SK-N-SH (cell line): ENCODE results near the gene MRPL14. TPM values are rescaled to one million over a fixed set of nuclear protein-coding genes. Genes with fewer than 3 reads are reported as not detected.

Experiments
- CTCF ChIA-PET: fragments of 300-600, 350-600 bp; formaldehyde crosslinking; extraction: SDS; loops from one replicate; lab custom pipeline; 2021; lab: Yijun Ruan, JAX
- POLR2A ChIA-PET: fragments of 350-600 bp; sonication (Branson Sonifier 250); formaldehyde crosslinking; extraction: SDS; loops from one replicate; lab custom pipeline; 2020; ENCODE audit warnings: antibody characterized with exemption, inconsistent platforms; lab: Yijun Ruan, JAX
- DNase-seq: peaks from one replicate; pipeline ENCODE4 v3.0.0; 2012
- H2AFZ ChIP-seq: fragments of 200-600 bp; sonication (generic); 2 replicates; pipeline ENCODE4 v1.8.1; 2016; ENCODE audit warnings: antibody characterized with exemption, mild to moderate bottlenecking, low read depth
- H3F3A ChIP-seq: fragments of 200-600 bp; sonication (generic); replicated peaks from 2 replicates; pipeline ENCODE3; 2016; ENCODE audit warnings: antibody characterized with exemption, mild to moderate bottlenecking; ENCODE audit not compliant: insufficient read depth
- H3K27ac ChIP-seq, 2 experiments: fragments of 200-500 bp in 1 of 2; fragments of 200-600 bp in 1 of 2; sonication (Bioruptor generic) in 1 of 2; sonication (generic), shearing (Covaris generic) in 1 of 2; 2 replicates each; pipeline versions ENCODE4 v1.5.1 to v1.6.1; 2014 to 2016; ENCODE audit warnings: low read depth in 2 of 2, inconsistent platforms in 1 of 2, low read length in 1 of 2, mild to moderate bottlenecking in 1 of 2, mixed read lengths in 1 of 2
- H3K27me3 ChIP-seq: fragments of 200-600 bp; sonication (generic), shearing (Covaris generic); 2 replicates; pipeline ENCODE4 v1.6.1; 2016; ENCODE audit warnings: mixed run types; ENCODE audit not compliant: insufficient read depth
- H3K36me3 ChIP-seq, 2 experiments: fragments of 200-500 bp in 1 of 2; fragments of 200-600 bp in 1 of 2; sonication (Bioruptor generic) in 1 of 2; sonication (generic) in 1 of 2; replicated peaks in 1 of 2; 2 replicates each; pipeline versions ENCODE3 to v1.5.1; 2014 to 2016; ENCODE audit warnings: low read length in 1 of 2, mild to moderate bottlenecking in 1 of 2; ENCODE audit not compliant: insufficient read depth in 2 of 2, control insufficient read depth in 1 of 2
- H3K4me1 ChIP-seq, 2 experiments: fragments of 200-500 bp in 1 of 2; fragments of 200-600 bp in 1 of 2; sonication (Bioruptor generic) in 1 of 2; sonication (generic), shearing (Covaris generic) in 1 of 2; 2 replicates each; pipeline versions ENCODE4 v1.5.1 to v1.6.1; 2014 to 2016; ENCODE audit warnings: low read depth in 1 of 2, low read length in 1 of 2, mixed run types in 1 of 2; ENCODE audit not compliant: insufficient read depth in 2 of 2, control insufficient read depth in 1 of 2
- H3K4me2 ChIP-seq: fragments of 200-600 bp; sonication (generic), shearing (Covaris generic); 2 replicates; pipeline ENCODE4 v1.6.1; 2017; ENCODE audit warnings: mixed run types
- H3K4me3 ChIP-seq, 2 experiments: fragments of 200-500 bp in 1 of 2; fragments of 200-600 bp in 1 of 2; sonication (Bioruptor generic) in 1 of 2; sonication (generic), shearing (Covaris generic) in 1 of 2; 2 replicates each; pipeline versions ENCODE4 v1.5.1 to v1.8.1; 2014 to 2016; ENCODE audit warnings: low read depth in 2 of 2, inconsistent platforms in 1 of 2, low read length in 1 of 2, mild to moderate bottlenecking in 1 of 2, mixed read lengths in 1 of 2, moderate library complexity in 1 of 2
- H3K79me2 ChIP-seq: fragments of 200-600 bp; sonication (generic); 2 replicates; pipeline ENCODE4 v1.8.1; 2017; ENCODE audit warnings: mild to moderate bottlenecking; ENCODE audit not compliant: insufficient read depth
- H3K9ac ChIP-seq: fragments of 200-600 bp; sonication (generic); 2 replicates; pipeline ENCODE4 v1.6.1; 2017; ENCODE audit warnings: mixed run types
- H3K9me2 ChIP-seq: fragments of 200-600 bp; sonication (generic); 2 replicates; pipeline ENCODE4 v1.6.1; 2017; ENCODE audit warnings: mixed run types
- H3K9me3 ChIP-seq: fragments of 200-600 bp; sonication (generic); 2 replicates; pipeline ENCODE4 v1.6.1; 2017; ENCODE audit warnings: mixed run types, mild to moderate bottlenecking, moderate library complexity
- H4K20me1 ChIP-seq: fragments of 200-600 bp; sonication (generic); 2 replicates; pipeline ENCODE4 v1.6.1; 2017; ENCODE audit warnings: mild to moderate bottlenecking, mixed run types; ENCODE audit not compliant: insufficient read depth
- CTCF ChIP-seq: fragments of 200-600 bp; sonication (generic); IDR thresholded peaks from 2 replicates; pipeline ENCODE4 v1.6.1; 2017; ENCODE audit warnings: antibody characterized with exemption, mild to moderate bottlenecking, moderate library complexity
- ELF1 ChIP-seq: IDR thresholded peaks from 2 replicates; pipeline ENCODE4 v1.4.0; 2012
- EP300 ChIP-seq, 2 experiments: IDR thresholded peaks; 2 replicates each; pipeline versions ENCODE4 v1.4.0 to v1.6.1; 2012; ENCODE audit warnings: borderline replicate concordance in 1 of 2, low read depth in 1 of 2, low read length in 1 of 2
- FOSL2 ChIP-seq: IDR thresholded peaks from 2 replicates; pipeline ENCODE4 v1.4.0; 2012; ENCODE audit warnings: low read depth, mild to moderate bottlenecking, moderate library complexity, borderline replicate concordance
- FOXJ3 ChIP-seq: sonication (generic); formaldehyde crosslinking; IDR thresholded peaks from 2 replicates; pipeline ENCODE4 v1.5.1; 2020; ENCODE audit warnings: mild to moderate bottlenecking, missing genetic modification reagents
- GABPA ChIP-seq: IDR thresholded peaks from 2 replicates; pipeline ENCODE4 v1.4.0; 2012; ENCODE audit warnings: low read depth, mild to moderate bottlenecking
- IRF3 ChIP-seq: fragments of 150-350 bp; IDR thresholded peaks from 2 replicates; pipeline ENCODE4 v1.6.1; 2016; ENCODE audit warnings: mild to moderate bottlenecking, low read depth, low read length
- MAX ChIP-seq: IDR thresholded peaks from 2 replicates; pipeline ENCODE4 v1.4.0; 2012; ENCODE audit warnings: low read depth
- MEF2A ChIP-seq: IDR thresholded peaks from 2 replicates; pipeline ENCODE4 v1.4.0; 2012; ENCODE audit warnings: low read depth, borderline replicate concordance
- MXI1 ChIP-seq: IDR thresholded peaks from 2 replicates; pipeline ENCODE4 v1.6.1; 2012; ENCODE audit warnings: mild to moderate bottlenecking, low read depth, low read length, improper control_type of control experiment
- POLR2AphosphoS5 ChIP-seq: IDR thresholded peaks from 2 replicates; pipeline ENCODE4 v1.6.1; 2012; ENCODE audit warnings: low read depth, low read length
- RFX5 ChIP-seq: IDR thresholded peaks from 2 replicates; pipeline ENCODE4 v1.6.1; 2012; ENCODE audit warnings: mild to moderate bottlenecking, improper control_type of control experiment, low read length
- RXRA ChIP-seq: IDR thresholded peaks from 2 replicates; pipeline ENCODE4 v1.4.0; 2012; ENCODE audit warnings: low read depth, mild to moderate bottlenecking, borderline replicate concordance
- SIN3A ChIP-seq: IDR thresholded peaks from 2 replicates; pipeline ENCODE4 v1.6.1; 2012; ENCODE audit warnings: low read depth, mild to moderate bottlenecking, low read length, moderate library complexity, borderline replicate concordance
- SMC3 ChIP-seq: IDR thresholded peaks from 2 replicates; pipeline ENCODE4 v1.6.1; 2012; ENCODE audit warnings: low read depth, low read length, improper control_type of control experiment
- TAF1 ChIP-seq: IDR thresholded peaks from 2 replicates; pipeline ENCODE4 v1.6.1; 2012; ENCODE audit warnings: low read depth, mild to moderate bottlenecking, low read length, moderate library complexity, borderline replicate concordance
- TEAD4 ChIP-seq: IDR thresholded peaks from 2 replicates; pipeline ENCODE4 v1.4.0; 2012; ENCODE audit warnings: mild to moderate bottlenecking, borderline replicate concordance; ENCODE audit not compliant: insufficient read depth
- USF1 ChIP-seq: IDR thresholded peaks from 2 replicates; pipeline ENCODE4 v1.4.0; 2012; ENCODE audit warnings: low read depth, borderline replicate concordance
- YY1 ChIP-seq: IDR thresholded peaks from 2 replicates; pipeline ENCODE4 v1.4.0; 2012; ENCODE audit warnings: low read depth, mild to moderate bottlenecking
- WGBS: methylation state at CpG from one replicate; pipeline ENCODE4 v1.1.6; 2017; ENCODE audit warnings: low lambda C conversion rate; 5-methylcytosine and 5-hydroxymethylcytosine counted together
- polyA plus RNA-seq, 3 experiments: library from polyadenylated mRNA; depleted of rRNA; stranded (reverse); fragments of >200 nt; gene quantifications; 2 replicates each; pipeline ENCODE4 v1.2.3, GENCODE V29; 2012

The MRPL14 gene
- polyA plus RNA-seq, 1 of the 3 experiments (the other 2 are of a cell fraction): 97.0 TPM

GRCh38 chr6:44094403-44095242 is 32.6 kb downstream of the MRPL14 start:
- Histone ChIP-seq H3K9me3 (no peaks in the 10 kb centered on the region), H3K9me2 (no peaks in the 10 kb centered on the region), H3K36me3 (peaks cover 4% of the 10 kb centered on the region in 2 experiments), H3K4me3 (no peak overlapping the region), H3K79me2 (no peaks in the 10 kb centered on the region), H3F3A (peaks cover 11% of the 10 kb centered on the region), H3K27ac (no peak overlapping the region), H3K4me2 (no peak overlapping the region), H2AFZ (no peak overlapping the region), H3K9ac (no peak overlapping the region), H3K4me1 (no peaks in the 10 kb centered on the region; a peak in 1 of 4 replicates), H3K27me3 (no peaks in the 10 kb centered on the region), H4K20me1 (peaks cover 8% of the 10 kb centered on the region; the same call in 1 of the 2 replicates)
- POLR2A ChIA-PET: no interaction called here
- DNase-seq: no peak
- CTCF ChIA-PET: interaction anchor here (1.0 to 9.0 kb wide), 9 partner anchors 9 to 143 kb away, joined by 3 to 158 read pairs (median 5); partner anchors contain the start of gene CAPN11
- no peak for TF ChIP-seq FOXJ3 (CRISPR knock-in tag)
- TF ChIP-seq TEAD4: no peak
- TF ChIP-seq RXRA: no peak
- no peak for TF ChIP-seq USF1
- no peak for TF ChIP-seq MAX
- no peak for TF ChIP-seq RFX5
- no peak for TF ChIP-seq MEF2A
- TF ChIP-seq YY1: no peak
- TF ChIP-seq CTCF: no peak
- no peak for TF ChIP-seq SMC3
- TF ChIP-seq POLR2AphosphoS5: no peak
- no peak for TF ChIP-seq FOSL2
- no peak for TF ChIP-seq SIN3A
- no peak for TF ChIP-seq TAF1
- no peak for TF ChIP-seq ELF1
- TF ChIP-seq EP300 (IDR thresholded peaks at IDR 0.05; ENCODE audit: borderline replicate concordance in 1 of 2, low read depth in 1 of 2, low read length in 1 of 2): no peak
- TF ChIP-seq MXI1: no peak
- TF ChIP-seq GABPA: no peak
- TF ChIP-seq IRF3: no peak
- 90% methylated on average over 10 of the region's 10 CpGs for WGBS
